GM18505 (cell line): Measurements from ENCODE around the gene AMBN.
"Not testable (repeated sequence)": the region's sequence is repeated elsewhere in the genome, so short reads cannot be mapped to it uniquely, and the experiment has no call there.

Source experiments
- ATAC-seq: cut with Tn5 transposase; IDR thresholded peaks from one replicate; pipeline ENCODE4 v1.9.1; 2021; ENCODE audit not compliant: unreplicated experiment
- POLR2A ChIP-seq: IDR thresholded peaks from 4 replicates; pipeline ENCODE4 v1.6.1; 2011; ENCODE audit warnings: borderline replicate concordance; ENCODE audit not compliant: insufficient read depth, insufficient read length; ENCODE audit errors: extremely low read depth

The AMBN gene

DNA sequence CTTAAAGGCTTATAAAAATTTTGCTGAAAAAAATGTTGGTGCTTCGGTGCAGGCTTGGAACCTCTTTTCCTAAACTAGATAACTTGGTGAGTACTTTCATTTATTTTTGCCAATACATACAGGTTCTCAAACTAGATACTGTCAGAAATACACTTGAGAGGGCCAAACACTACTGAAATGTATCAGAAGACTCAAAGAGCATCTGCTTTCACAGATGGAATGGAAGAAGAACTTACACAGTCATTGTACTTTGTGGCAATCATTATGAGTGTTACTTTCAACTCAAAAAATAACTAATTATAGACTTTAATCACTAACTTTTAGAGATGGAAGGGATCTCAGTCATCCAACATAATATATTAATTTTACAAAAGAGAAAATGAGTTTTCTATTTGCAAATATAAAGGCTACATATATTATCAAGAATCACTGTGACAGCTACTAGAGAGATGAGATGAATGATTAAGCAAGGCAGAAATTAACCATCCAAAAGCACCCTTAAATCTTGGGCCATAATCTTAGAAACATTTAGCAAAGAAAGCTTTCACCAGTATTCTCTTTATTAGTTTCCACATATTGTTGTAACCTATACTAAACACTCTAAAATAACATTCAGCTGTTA lies 37.5 kb downstream of the AMBN start:
- no peak for TF ChIP-seq POLR2A
- no peak for ATAC-seq

DNA sequence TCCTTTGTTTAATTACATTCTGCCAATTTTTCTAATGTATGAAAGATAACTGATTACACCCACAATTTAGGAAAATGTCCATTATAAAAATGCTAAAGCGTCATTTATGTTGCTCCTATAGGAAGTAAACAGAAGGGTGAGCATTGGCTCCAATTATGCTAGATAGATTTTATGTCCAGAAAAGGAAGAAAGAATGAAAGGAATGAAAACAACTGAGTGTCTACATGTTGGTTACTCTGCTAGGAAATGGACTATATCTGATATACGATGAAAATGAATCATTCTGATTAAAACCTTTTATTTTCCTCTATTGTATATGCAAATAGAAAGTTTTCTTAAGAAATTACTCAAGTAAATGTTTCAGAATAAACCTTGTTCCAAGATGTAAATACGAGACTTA lies 38.1 kb downstream of the AMBN start:
- ATAC-seq, result no peak

DNA sequence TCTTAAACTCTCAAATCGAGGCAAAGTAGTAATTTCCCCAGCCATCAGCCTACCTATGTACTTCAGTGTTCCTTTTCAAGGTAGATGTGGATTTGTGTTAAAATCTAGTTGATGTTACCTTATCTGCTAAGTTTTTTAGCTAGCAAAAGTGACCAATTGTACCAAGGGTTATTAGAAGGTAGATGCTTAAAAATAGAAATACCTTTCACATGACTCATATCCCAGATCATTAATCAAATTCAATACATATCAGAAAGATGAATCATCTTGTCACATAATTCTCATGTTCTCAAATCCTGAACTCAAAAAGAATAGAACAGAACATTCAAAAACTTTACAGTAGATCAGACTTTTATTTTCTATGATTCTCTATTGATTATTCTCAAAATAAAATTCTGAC lies 40.0 kb downstream of the AMBN start:
- no peak for TF ChIP-seq POLR2A
- no peak for ATAC-seq

More for the DNA sequence above, 38.1 kb downstream of the AMBN start:
- TF ChIP-seq POLR2A, result no peak

DNA sequence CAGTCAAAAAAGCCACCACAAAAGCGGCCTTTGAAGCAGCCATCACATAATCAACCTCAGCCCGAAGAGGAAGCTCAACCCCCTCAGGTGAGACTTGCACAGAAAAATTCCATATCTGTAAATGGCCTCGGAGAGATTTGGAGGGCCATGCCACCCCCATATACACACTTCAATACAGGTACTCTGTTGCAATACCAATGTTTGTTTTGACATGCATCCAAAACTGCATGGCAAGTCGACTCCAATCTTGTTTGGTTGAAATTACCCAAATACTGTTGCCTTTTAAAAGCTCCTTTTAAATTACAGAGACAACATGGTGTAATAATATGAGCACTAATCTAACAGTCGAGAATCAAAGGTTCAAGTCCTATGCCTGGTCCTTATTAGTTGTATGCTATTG lies 42.4 kb downstream of the AMBN start:
- ATAC-seq, result no peak
- TF ChIP-seq POLR2A, result no peak

DNA sequence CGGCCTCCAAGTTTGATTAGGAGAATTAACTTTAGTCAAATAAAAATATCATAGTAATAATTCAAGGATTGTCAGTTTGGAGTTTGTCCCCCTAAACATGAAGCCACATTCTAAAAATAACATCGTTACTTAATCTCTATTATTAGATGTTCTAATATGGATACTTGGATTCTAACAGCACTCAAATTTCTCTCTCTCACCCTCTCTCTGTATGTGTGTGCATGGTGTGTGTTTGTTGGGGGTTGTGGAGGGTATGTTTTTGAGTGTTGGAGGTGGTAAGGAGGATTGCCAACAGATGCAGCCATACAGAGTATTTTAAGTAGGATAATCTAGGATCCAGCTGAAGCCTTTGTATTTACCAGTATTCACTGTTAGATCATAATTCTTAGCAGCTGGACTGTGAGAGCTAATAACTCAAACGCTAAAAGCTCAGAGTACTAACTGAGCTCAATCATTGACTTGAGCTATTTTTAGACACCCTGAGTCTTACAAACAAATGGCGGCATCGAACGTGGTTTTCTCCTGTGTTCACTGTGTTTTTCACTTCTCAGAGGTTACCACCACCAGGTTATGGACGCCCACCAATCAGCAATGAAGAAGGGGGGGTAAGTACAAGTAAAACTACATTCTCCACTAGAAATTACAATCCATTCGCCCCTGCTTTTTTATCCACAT lies 45.3 kb downstream of the AMBN start:
- no peak for ATAC-seq
- TF ChIP-seq POLR2A, result no peak

DNA sequence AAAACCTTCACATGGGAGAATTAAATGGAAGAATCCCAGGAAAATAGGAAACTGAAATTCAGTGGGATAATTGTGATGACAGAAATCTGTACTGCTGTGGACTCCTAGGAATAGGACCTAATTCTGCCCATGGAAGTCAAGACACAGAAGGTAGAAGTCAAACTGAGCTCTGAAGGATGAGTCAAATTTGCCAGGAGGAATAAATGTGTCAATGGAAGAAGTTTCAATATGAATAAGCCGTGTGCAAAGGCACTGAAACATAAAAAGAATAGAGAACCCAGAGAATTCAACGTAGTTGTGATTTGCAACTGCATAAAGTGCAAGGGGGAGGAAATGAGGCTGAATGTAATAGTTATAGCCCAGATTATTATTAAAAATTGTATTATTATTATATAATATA lies 48.1 kb downstream of the AMBN start:
- no peak for ATAC-seq
- no peak for TF ChIP-seq POLR2A

DNA sequence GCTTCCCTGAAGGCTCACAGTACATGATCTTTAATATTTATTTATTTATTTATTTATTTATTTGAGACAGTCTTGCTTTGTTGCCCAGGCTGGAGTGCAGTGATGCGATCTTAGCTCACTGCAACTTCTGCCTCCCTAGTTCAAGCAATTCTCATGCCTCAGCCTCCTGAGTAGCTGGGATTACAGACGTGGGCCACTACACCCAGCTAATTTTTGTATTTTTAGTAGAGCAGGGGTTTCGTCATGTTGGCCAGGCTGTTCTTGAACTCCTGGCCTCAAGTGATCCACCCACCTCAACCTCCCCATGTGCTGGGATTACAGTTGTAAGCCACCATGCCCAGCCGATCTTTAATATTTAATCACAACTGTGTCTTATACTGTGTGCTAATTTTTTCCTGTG lies 58.7 kb downstream of the AMBN start:
- ATAC-seq, result not testable (repeated sequence)

DNA sequence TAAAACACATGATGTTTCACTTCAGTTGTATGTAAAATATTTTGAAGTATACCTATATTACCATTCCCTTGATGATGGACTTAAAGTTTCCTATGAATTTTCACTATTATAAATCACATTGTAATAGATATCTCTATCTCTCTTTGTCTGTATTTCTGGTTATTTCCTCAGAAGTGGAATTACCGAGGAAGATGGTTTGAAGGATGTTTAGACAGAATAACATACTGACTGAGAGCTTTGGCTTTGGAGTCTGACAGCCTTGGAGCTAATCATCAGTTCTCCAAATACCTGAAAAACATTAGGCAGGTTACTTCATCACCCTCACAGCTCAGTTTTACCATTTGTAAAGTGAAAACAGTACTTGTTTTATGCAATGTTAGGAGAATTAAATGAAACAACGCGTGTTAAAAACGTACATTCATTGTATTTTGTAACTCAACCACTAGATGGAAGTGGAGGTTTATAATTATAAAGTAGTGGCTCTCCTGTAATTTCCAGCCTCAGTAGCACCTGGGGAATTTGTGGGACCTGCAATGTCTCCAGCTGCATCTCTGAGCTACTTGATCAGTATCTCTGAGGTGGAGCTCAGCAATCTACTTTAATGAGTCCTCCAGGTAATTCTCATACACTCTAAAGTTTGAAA lies 59.9 kb downstream of the AMBN start:
- no peak for TF ChIP-seq POLR2A
- peak; percentile 47 for ATAC-seq

DNA sequence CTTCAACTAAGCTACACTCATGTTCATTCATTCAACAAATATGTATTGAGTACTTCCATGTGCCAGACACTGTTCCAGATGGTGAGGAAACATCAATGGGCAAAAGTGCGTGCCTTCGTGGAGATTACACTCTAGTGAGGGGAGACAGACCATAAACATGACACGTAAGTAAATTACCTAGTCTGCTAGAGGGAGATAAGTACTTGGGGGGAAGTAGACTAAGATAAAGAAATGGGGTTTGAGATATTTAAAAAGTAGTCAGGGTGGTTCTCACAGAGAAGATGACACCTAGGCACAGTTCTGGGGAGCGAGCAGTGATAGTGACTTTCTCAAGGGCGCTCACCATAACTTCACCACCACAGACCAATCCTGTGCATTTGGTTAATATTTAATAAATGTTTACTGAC lies 62.6 kb downstream of the AMBN start:
- no peak for TF ChIP-seq POLR2A
- ATAC-seq, result no peak
